ENCODE data around the gene ECSIT.

Gene ECSIT

GRCh38 chr19:11539495-11540365 is 10.8 kb upstream of the ECSIT start:
- H3K9ac ChIP-seq: no peak overlapping the region

GRCh38 chr19:11538232-11539036 is 9.5 kb upstream of the ECSIT start, which contains the start of gene CNN1:
Gene CNN1, plus strand, starts transcription at chr19:11538851. Its CDS starts 77 bp downstream, at chr19:11538928.
- TF ChIP-seq CTCF (conservative IDR thresholded peaks at IDR 0.05; ENCODE audit: low read depth, low read length): no peak
- peaks cover 2% of the 10 kb centered on the region; the same call in 1 of the 2 replicates for H3K27me3 ChIP-seq (ENCODE audit: insufficient read depth, low read depth)
- no peak within 1 kb of the TSS for H3K4me2 ChIP-seq
- no peak within 1 kb of the TSS for H3K27ac ChIP-seq
- H3K36me3 ChIP-seq (ENCODE audit: insufficient read depth): no peaks in the 10 kb centered on the region
- no peaks in the 10 kb centered on the region for H4K20me1 ChIP-seq (ENCODE audit: insufficient read depth)
- H2AFZ ChIP-seq (ENCODE audit: low read depth): no peak within 1 kb of the TSS
- H3K79me2 ChIP-seq (ENCODE audit: insufficient read depth, low read depth): no peaks in the 10 kb centered on the region
- no peak within 1 kb of the TSS for H3K9ac ChIP-seq
- H3K4me1 ChIP-seq (ENCODE audit: low read depth, poor library complexity, severe bottlenecking): peaks cover 10% of the 10 kb centered on the region
- no peak within 1 kb of the TSS for H3K4me3 ChIP-seq (IDR thresholded peaks at IDR 0.05; ENCODE audit: insufficient read depth, low read depth, low read length)

More at GRCh38 chr19:11539495-11540365, 10.8 kb upstream of the ECSIT start:
- no peak overlapping the region for H3K27ac ChIP-seq
- H3K4me3 ChIP-seq (IDR thresholded peaks at IDR 0.05; ENCODE audit: insufficient read depth, low read depth, low read length): no peak overlapping the region
- H3K4me2 ChIP-seq: no peak overlapping the region
- peaks cover 2% of the 10 kb centered on the region; the same call in 1 of the 2 replicates for H3K27me3 ChIP-seq (ENCODE audit: insufficient read depth, low read depth)
- H3K4me1 ChIP-seq (ENCODE audit: low read depth, poor library complexity, severe bottlenecking): peaks cover 10% of the 10 kb centered on the region
- H2AFZ ChIP-seq (ENCODE audit: low read depth): no peak overlapping the region
- TF ChIP-seq CTCF (conservative IDR thresholded peaks at IDR 0.05; ENCODE audit: low read depth, low read length): no peak
- H3K79me2 ChIP-seq (ENCODE audit: insufficient read depth, low read depth): no peaks in the 10 kb centered on the region
- H3K36me3 ChIP-seq (ENCODE audit: insufficient read depth): no peaks in the 10 kb centered on the region
- no peaks in the 10 kb centered on the region for H4K20me1 ChIP-seq (ENCODE audit: insufficient read depth)

- peak overlapping the region; percentile 35 for H3K4me2 ChIP-seq
- H3K9ac ChIP-seq: no peak overlapping the region
- peak; percentile 81 for TF ChIP-seq CTCF (conservative IDR thresholded peaks at IDR 0.05; ENCODE audit: low read depth, low read length)
- H3K4me1 ChIP-seq (ENCODE audit: low read depth, poor library complexity, severe bottlenecking): peaks cover 10% of the 10 kb centered on the region
- H3K36me3 ChIP-seq (ENCODE audit: insufficient read depth): no peaks in the 10 kb centered on the region
- H4K20me1 ChIP-seq (ENCODE audit: insufficient read depth): no peaks in the 10 kb centered on the region
- H3K4me3 ChIP-seq (IDR thresholded peaks at IDR 0.05; ENCODE audit: insufficient read depth, low read depth, low read length): no peak overlapping the region
- H3K79me2 ChIP-seq (ENCODE audit: insufficient read depth, low read depth): no peaks in the 10 kb centered on the region
- H2AFZ ChIP-seq (ENCODE audit: low read depth): peak overlapping the region; percentile 64
- no peak overlapping the region for H3K27ac ChIP-seq
- peaks cover 2% of the 10 kb centered on the region; the same call in 1 of the 2 replicates for H3K27me3 ChIP-seq (ENCODE audit: insufficient read depth, low read depth)
Observed at GRCh38 chr19:11535792-11536595, 7.1 kb upstream of the ECSIT start.

GRCh38 chr19:11534948-11535347 is 6.0 kb upstream of the ECSIT start:
- H2AFZ ChIP-seq (ENCODE audit: low read depth): no peak overlapping the region; the same call in 1 of the 2 replicates
- H4K20me1 ChIP-seq (ENCODE audit: insufficient read depth): no peaks in the 10 kb centered on the region
- no peak overlapping the region for H3K9ac ChIP-seq
- no peak overlapping the region for H3K27ac ChIP-seq
- H3K27me3 ChIP-seq (ENCODE audit: insufficient read depth, low read depth): peaks cover 2% of the 10 kb centered on the region; the same call in 1 of the 2 replicates
- H3K79me2 ChIP-seq (ENCODE audit: insufficient read depth, low read depth): no peaks in the 10 kb centered on the region
- H3K4me1 ChIP-seq (ENCODE audit: low read depth, poor library complexity, severe bottlenecking): peaks cover 10% of the 10 kb centered on the region
- H3K36me3 ChIP-seq (ENCODE audit: insufficient read depth): no peaks in the 10 kb centered on the region
- no peak for TF ChIP-seq CTCF (conservative IDR thresholded peaks at IDR 0.05; ENCODE audit: low read depth, low read length)
- no peak overlapping the region for H3K4me2 ChIP-seq
- no peak overlapping the region for H3K4me3 ChIP-seq (IDR thresholded peaks at IDR 0.05; ENCODE audit: insufficient read depth, low read depth, low read length)

Data from KMS-11 (cell line).